H1 (cell line): ENCODE data around the gene AOPEP. TPM values are rescaled to one million over a fixed set of nuclear protein-coding genes. Genes with fewer than 3 reads are reported as not detected.

Source experiments
- CTCF ChIA-PET: fragments of 300-600 bp; sonication (Branson Sonifier 250); formaldehyde crosslinking; loops from one replicate; lab custom pipeline; 2021; ENCODE audit not compliant: partially characterized antibody; lab: Charles Lee
- POLR2A ChIA-PET: fragments of 300-600 bp; sonication (Branson Sonifier 250); formaldehyde crosslinking; loops from one replicate; lab custom pipeline; 2021; ENCODE audit warnings: inconsistent platforms; ENCODE audit not compliant: partially characterized antibody; lab: Charles Lee
- DNase-seq, 2 experiments: peaks; one replicate each; pipeline versions ENCODE4 v3.0.0 to v3.0.0-alpha.2; 2010 to 2022; ENCODE audit warnings: low spot score in 2 of 2, low read depth in 1 of 2, mixed read lengths in 1 of 2
- FAIRE-seq: peaks from 2 replicates; lab custom pipeline; 2011; peaks lifted over from hg19 to GRCh38; lab: Jason Lieb, UNC
- H2AFZ ChIP-seq: 2 replicates; pipeline ENCODE4 v1.8.1; 2012; ENCODE audit warnings: low read length, inconsistent platforms
- H2AK5ac ChIP-seq: 2 replicates; pipeline ENCODE4 v1.6.1; 2013; ENCODE audit warnings: low read depth, low read length
- H2BK120ac ChIP-seq: replicated peaks from 2 replicates; pipeline ENCODE3; 2013; ENCODE audit warnings: low read depth, low read length, inconsistent platforms
- H2BK12ac ChIP-seq: 2 replicates; pipeline ENCODE4 v1.6.1; 2013; ENCODE audit warnings: low read depth, low read length
- H2BK15ac ChIP-seq: 2 replicates; pipeline ENCODE4 v1.6.1; 2013; ENCODE audit warnings: low read length
- H2BK20ac ChIP-seq: 2 replicates; pipeline ENCODE4 v1.6.1; 2013; ENCODE audit warnings: low read length
- H2BK5ac ChIP-seq: 2 replicates; pipeline ENCODE4 v1.6.1; 2013; ENCODE audit warnings: low read depth, low read length
- H3K14ac ChIP-seq: 2 replicates; pipeline ENCODE4 v1.6.1; 2013; ENCODE audit warnings: inconsistent platforms; ENCODE audit not compliant: insufficient read length
- H3K18ac ChIP-seq: 2 replicates; pipeline ENCODE4 v1.6.1; 2013; ENCODE audit warnings: low read length; ENCODE audit errors: extremely low read depth
- H3K23ac ChIP-seq: 2 replicates; pipeline ENCODE4 v1.6.1; 2013; ENCODE audit warnings: inconsistent platforms; ENCODE audit not compliant: insufficient read length
- H3K23me2 ChIP-seq: 2 replicates; pipeline ENCODE4 v1.6.1; 2013; ENCODE audit warnings: low read depth, low read length
- H3K27ac ChIP-seq: 2 replicates; pipeline ENCODE4 v1.6.1; 2011; ENCODE audit warnings: low read depth, low read length, inconsistent platforms
- H3K27me3 ChIP-seq, 4 experiments: replicated peaks in 1 of 4; 1 replicate in 1 of 4; 2 replicates in 3 of 4; pipeline versions ENCODE4 v1.6.1 to v1.8.1; 2011 to 2013; ENCODE audit warnings: low read length in 3 of 4, mild to moderate bottlenecking in 3 of 4, inconsistent platforms in 2 of 4, mixed read lengths in 2 of 4, moderate library complexity in 1 of 4; ENCODE audit not compliant: control insufficient read depth in 3 of 4, insufficient read depth in 3 of 4; ENCODE audit errors: extremely low read depth in 1 of 4
- H3K36me3 ChIP-seq, 4 experiments: 2 replicates each; pipeline versions ENCODE4 v1.6.1 to v1.8.1; 2011 to 2013; ENCODE audit warnings: mild to moderate bottlenecking in 4 of 4, low read length in 3 of 4, moderate library complexity in 2 of 4, control low read depth in 1 of 4, inconsistent platforms in 1 of 4; ENCODE audit not compliant: insufficient read depth in 4 of 4, control insufficient read depth in 2 of 4
- H3K4ac ChIP-seq: replicated peaks from 2 replicates; pipeline ENCODE3; 2013; ENCODE audit warnings: low read length, low read depth, mixed read lengths, inconsistent platforms; ENCODE audit not compliant: insufficient read length
- H3K4me1 ChIP-seq, 4 experiments: replicated peaks in 1 of 4; 1 replicate in 1 of 4; 2 replicates in 3 of 4; pipeline versions ENCODE4 v1.6.1 to v1.8.1; 2011 to 2013; ENCODE audit warnings: low read length in 3 of 4, inconsistent platforms in 2 of 4, mixed read lengths in 1 of 4; ENCODE audit not compliant: insufficient read depth in 4 of 4, control insufficient read depth in 3 of 4
- H3K4me2 ChIP-seq, 2 experiments: 2 replicates each; pipeline versions ENCODE4 v1.6.1 to v1.8.1; 2011 to 2013; ENCODE audit warnings: low read depth in 2 of 2, low read length in 2 of 2, control low read depth in 1 of 2, inconsistent platforms in 1 of 2, mild to moderate bottlenecking in 1 of 2; ENCODE audit not compliant: insufficient read depth in 1 of 2
- H3K4me3 ChIP-seq, 4 experiments: fragments of 200-600, 300-600 bp in 1 of 4; sonication (generic), shearing (Covaris generic), sonication (Bioruptor Twin) in 1 of 4; 2 replicates each; pipeline versions ENCODE4 v1.5.1 to v1.8.1; 2011 to 2016; ENCODE audit warnings: low read length in 4 of 4, low read depth in 3 of 4, control low read depth in 2 of 4, inconsistent platforms in 2 of 4, mild to moderate bottlenecking in 2 of 4, mixed read lengths in 1 of 4, moderate library complexity in 1 of 4; ENCODE audit not compliant: insufficient read depth in 2 of 4; ENCODE audit errors: extremely low read depth in 1 of 4
- H3K56ac ChIP-seq: replicated peaks from 2 replicates; pipeline ENCODE3; 2013; ENCODE audit warnings: low read depth, mild to moderate bottlenecking, mixed read lengths, low read length, inconsistent platforms; ENCODE audit not compliant: insufficient read length
- H3K79me1 ChIP-seq: 2 replicates; pipeline ENCODE4 v1.6.1; 2013; ENCODE audit warnings: low read depth, low read length, control low read depth
- H3K79me2 ChIP-seq, 2 experiments: 2 replicates each; pipeline versions ENCODE4 v1.6.1 to v1.8.1; 2012 to 2013; ENCODE audit warnings: low read length in 2 of 2, mild to moderate bottlenecking in 2 of 2, inconsistent platforms in 1 of 2; ENCODE audit not compliant: insufficient read depth in 2 of 2, control insufficient read depth in 1 of 2
- H3K9ac ChIP-seq, 4 experiments: replicated peaks in 1 of 4; 1 replicate in 1 of 4; 2 replicates in 3 of 4; pipeline versions ENCODE4 v1.6.1 to v1.8.1; 2011 to 2013; ENCODE audit warnings: low read depth in 3 of 4, low read length in 3 of 4, control low read depth in 2 of 4, mild to moderate bottlenecking in 2 of 4, moderate library complexity in 2 of 4, inconsistent platforms in 1 of 4; ENCODE audit errors: extremely low read depth in 1 of 4
- H3K9me3 ChIP-seq, 2 experiments: 2 replicates each; pipeline versions ENCODE4 v1.6.1 to v1.8.1; 2012 to 2013; ENCODE audit warnings: mild to moderate bottlenecking in 2 of 2, moderate library complexity in 2 of 2, control low read depth in 1 of 2, inconsistent platforms in 1 of 2, low read depth in 1 of 2, low read length in 1 of 2, mixed read lengths in 1 of 2; ENCODE audit not compliant: insufficient read depth in 2 of 2
- H4K20me1 ChIP-seq, 2 experiments: replicated peaks in 1 of 2; 2 replicates each; pipeline versions ENCODE3 to v1.8.1; 2011 to 2013; ENCODE audit warnings: inconsistent platforms in 2 of 2, low read length in 2 of 2, mild to moderate bottlenecking in 1 of 2; ENCODE audit not compliant: insufficient read depth in 2 of 2, control insufficient read depth in 1 of 2
- H4K5ac ChIP-seq: 2 replicates; pipeline ENCODE4 v1.6.1; 2013; ENCODE audit warnings: low read length, low read depth, mixed read lengths, inconsistent platforms; ENCODE audit not compliant: insufficient read length
- H4K8ac ChIP-seq: 2 replicates; pipeline ENCODE4 v1.8.0; 2013; ENCODE audit warnings: mild to moderate bottlenecking, moderate library complexity, low read length, inconsistent platforms; ENCODE audit not compliant: insufficient read depth; ENCODE audit errors: extremely low read depth
- H4K91ac ChIP-seq: replicated peaks from 2 replicates; pipeline ENCODE3; 2013; ENCODE audit warnings: low read length, mixed read lengths, inconsistent platforms; ENCODE audit not compliant: insufficient read length
- JUN ChIP-seq: IDR thresholded peaks from 2 replicates; pipeline ENCODE4 v1.6.1; 2011; ENCODE audit warnings: low read depth, mild to moderate bottlenecking, improper control_type of control experiment, low read length
- KDM4A ChIP-seq: IDR thresholded peaks from one replicate; pipeline ENCODE4 v1.7.1; 2012; ENCODE audit warnings: low read depth, mild to moderate bottlenecking, moderate library complexity, low read length, inconsistent platforms; ENCODE audit not compliant: severe bottlenecking
- POLR2A ChIP-seq, 2 experiments: IDR thresholded peaks; 1 replicate in 1 of 2; 2 replicates in 1 of 2; pipeline ENCODE4 v1.6.1; 2011; ENCODE audit warnings: low read depth in 2 of 2, low read length in 2 of 2, mild to moderate bottlenecking in 2 of 2; ENCODE audit errors: control extremely low read depth in 1 of 2
- SIRT6 ChIP-seq: IDR thresholded peaks from one replicate; pipeline ENCODE4 v1.7.1; 2012; ENCODE audit warnings: low read length, inconsistent platforms
- WGBS, 2 experiments: shearing (Covaris generic) in 1 of 2; methylation state at CpG; one replicate each; pipeline versions ENCODE4 v1.1.6 to v1.1.7; 2013 to 2015; ENCODE audit warnings: low lambda C conversion rate in 2 of 2, mixed read lengths in 2 of 2, inconsistent platforms in 1 of 2, low coverage in 1 of 2, missing lambda C conversion rate in 1 of 2; ENCODE audit not compliant: insufficient replicate concordance in 2 of 2, insufficient coverage in 1 of 2, insufficient read length in 1 of 2; ENCODE audit errors: extremely low coverage in 1 of 2, missing lambda C conversion rate in 1 of 2; 5-methylcytosine and 5-hydroxymethylcytosine counted together
- polyA plus RNA-seq, 7 experiments: library from polyadenylated mRNA; depleted of rRNA in 3 of 7; stranded (reverse) in 5 of 7; unstranded in 2 of 7; fragments of >200 nt in 5 of 7; fragments of 200-250 nt in 2 of 7; gene quantifications; 1 replicate in 5 of 7; 2 replicates in 1 of 7; 4 replicates in 1 of 7; pipeline versions ENCODE4 v1.2.1 to v1.2.3, GENCODE V29; 2011 to 2013; ENCODE audit warnings: missing spikeins in 2 of 7, mixed read lengths in 2 of 7
- total RNA-seq: library from RNA; stranded (reverse); fragmentation: NEBNext Ultra II Directional; extraction: Animal tissue kit (Norgen Biotek cat#: 25700); gene quantifications from 2 replicates; pipeline ENCODE4 v1.2.1, GENCODE V29; 2021
- TF ChIP-seq, protein P1 (sequence below), 3 experiments: IDR thresholded peaks; 1 replicate in 2 of 3; 2 replicates in 1 of 3; pipeline versions ENCODE4 v1.5.1 to v1.6.1; 2011; ENCODE audit warnings: low read length in 3 of 3, mild to moderate bottlenecking in 3 of 3, inconsistent platforms in 2 of 3, low read depth in 1 of 3, moderate library complexity in 1 of 3; ENCODE audit not compliant: insufficient read depth in 1 of 3; ENCODE audit errors: control extremely low read depth in 1 of 3

Gene AOPEP
- total and polyA plus RNA-seq, 2 of the 8 experiments (the other 6 are each of a cell fraction or from before 2014, with no cell fraction given): 6.1 to 14.3 TPM

- no peak overlapping the region for H3K4me3 ChIP-seq
- H3K14ac ChIP-seq: no peak overlapping the region
- no peak overlapping the region for H2BK12ac ChIP-seq
- H3K23ac ChIP-seq: no peak overlapping the region
- ChIA-PET POLR2A (no interaction called here), CTCF (interaction anchor here (0.7 to 2.7 kb wide), 7 partner anchors 8 to 83 kb away, joined by 3 to 10 read pairs (median 4); no protein-coding TSS in a partner anchor)
- FAIRE-seq: no peak
- no peaks in the 10 kb centered on the region for H3K36me3 ChIP-seq
- no peaks in the 10 kb centered on the region; a peak in 1 of 7 replicates for H3K4me1 ChIP-seq
- H3K18ac ChIP-seq: no peak overlapping the region
- no peaks in the 10 kb centered on the region for H3K9me3 ChIP-seq
- no peaks in the 10 kb centered on the region for H3K27me3 ChIP-seq
- no peak overlapping the region for H2AFZ ChIP-seq
- H2BK120ac ChIP-seq: no peak overlapping the region
- no peak overlapping the region for H3K56ac ChIP-seq
- no peak overlapping the region for H2AK5ac ChIP-seq
- H4K91ac ChIP-seq: no peak overlapping the region
- no peak overlapping the region for H4K8ac ChIP-seq
- no peak overlapping the region for H2BK15ac ChIP-seq
- no peak overlapping the region for H3K4ac ChIP-seq
- no peaks in the 10 kb centered on the region for H3K79me2 ChIP-seq
- no peak for DNase-seq
- 70% methylated on average over 9 of the region's 9 CpGs; no CpG with 5 or more reads in 1 of the 2 experiments for WGBS, 2 experiments
- H3K9ac ChIP-seq: no peak overlapping the region
- H3K23me2 ChIP-seq: no peaks in the 10 kb centered on the region
- no peak overlapping the region for H3K27ac ChIP-seq
- H4K5ac ChIP-seq: no peak overlapping the region
- no peak overlapping the region for H2BK5ac ChIP-seq
- H3K79me1 ChIP-seq: no peaks in the 10 kb centered on the region; the same call in 1 of the 2 replicates
- H3K4me2 ChIP-seq: no peak overlapping the region
- peaks cover 0 to 2% of the 10 kb centered on the region in 2 experiments for H4K20me1 ChIP-seq
- H2BK20ac ChIP-seq: no peak overlapping the region
- TF ChIP-seq KDM4A: no peak
- TF ChIP-seq POLR2A (IDR thresholded peaks at IDR 0.05; ENCODE audit: control extremely low read depth in 1 of 2, low read depth in 2 of 2, low read length in 2 of 2): no peak
- no peak for TF ChIP-seq JUN
- TF ChIP-seq, protein P1, sequence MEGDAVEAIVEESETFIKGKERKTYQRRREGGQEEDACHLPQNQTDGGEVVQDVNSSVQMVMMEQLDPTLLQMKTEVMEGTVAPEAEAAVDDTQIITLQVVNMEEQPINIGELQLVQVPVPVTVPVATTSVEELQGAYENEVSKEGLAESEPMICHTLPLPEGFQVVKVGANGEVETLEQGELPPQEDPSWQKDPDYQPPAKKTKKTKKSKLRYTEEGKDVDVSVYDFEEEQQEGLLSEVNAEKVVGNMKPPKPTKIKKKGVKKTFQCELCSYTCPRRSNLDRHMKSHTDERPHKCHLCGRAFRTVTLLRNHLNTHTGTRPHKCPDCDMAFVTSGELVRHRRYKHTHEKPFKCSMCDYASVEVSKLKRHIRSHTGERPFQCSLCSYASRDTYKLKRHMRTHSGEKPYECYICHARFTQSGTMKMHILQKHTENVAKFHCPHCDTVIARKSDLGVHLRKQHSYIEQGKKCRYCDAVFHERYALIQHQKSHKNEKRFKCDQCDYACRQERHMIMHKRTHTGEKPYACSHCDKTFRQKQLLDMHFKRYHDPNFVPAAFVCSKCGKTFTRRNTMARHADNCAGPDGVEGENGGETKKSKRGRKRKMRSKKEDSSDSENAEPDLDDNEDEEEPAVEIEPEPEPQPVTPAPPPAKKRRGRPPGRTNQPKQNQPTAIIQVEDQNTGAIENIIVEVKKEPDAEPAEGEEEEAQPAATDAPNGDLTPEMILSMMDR (IDR thresholded peaks at IDR 0.05; ENCODE audit: control extremely low read depth in 1 of 3, insufficient read depth in 1 of 3, low read depth in 1 of 3, low read length in 3 of 3): no peak
- TF ChIP-seq SIRT6: no peak
Observed at GRCh38 chr9:95032580-95033341, 306.3 kb downstream of the AOPEP start.
